Endometrial microvascular endothelial cells (primary cell): ENCODE results near the gene CTSD. TPM values are rescaled to one million over a fixed set of nuclear protein-coding genes. Genes with fewer than 3 reads are reported as not detected.
"Not testable (repeated sequence)": the region's sequence is repeated elsewhere in the genome, so short reads cannot be mapped to it uniquely, and the experiment has no call there.

Source experiments
- in situ Hi-C: cut with HindIII; loops from 2 replicates; pipeline ENCODE4 v1.10.0; 2017; ENCODE audit warnings: low sequenced_read_pairs, low pct_unique_long_range_greater_than_20kb; ENCODE audit errors: inconsistent ontology term
- total RNA-seq: library from RNA; depleted of rRNA; stranded (reverse); fragments of >200 nt; gene quantifications from one replicate; pipeline ENCODE4 v1.2.3, GENCODE V29; 2015; ENCODE audit errors: inconsistent ontology term

CTSD gene
- total RNA-seq: 232 TPM

- in situ Hi-C loops: no loop called here
Measured at GRCh38 chr11:1763796-1764661, at the start of gene CTSD. Gene CTSD, minus strand, starts transcription at chr11:1763927. Its CDS starts 68 bp downstream, at chr11:1763859.

GRCh38 chr11:1813356-1813755 is 49.6 kb upstream of the CTSD start:
- in situ Hi-C loops: not testable (repeated sequence)

- in situ Hi-C loops: no loop called here
Measured at GRCh38 chr11:1812801-1813200, 49.1 kb upstream of the CTSD start.

GRCh38 chr11:1812274-1812673 is 48.5 kb upstream of the CTSD start:
- in situ Hi-C loops: no loop called here

GRCh38 chr11:1810761-1811160 is 47.0 kb upstream of the CTSD start:
- in situ Hi-C loops: no loop called here

GRCh38 chr11:1807264-1807995 is 43.7 kb upstream of the CTSD start:
- in situ Hi-C loops: no loop called here

GRCh38 chr11:1805525-1805924 is 41.8 kb upstream of the CTSD start:
- in situ Hi-C loops: no loop called here

- in situ Hi-C loops: not testable (repeated sequence)
Measured at GRCh38 chr11:1803835-1804519, 40.2 kb upstream of the CTSD start.

- in situ Hi-C loops: no loop called here
Measured at GRCh38 chr11:1803246-1803645, 39.5 kb upstream of the CTSD start.

- in situ Hi-C loops: no loop called here
Measured at GRCh38 chr11:1797391-1798125, 33.8 kb upstream of the CTSD start.

- in situ Hi-C loops: no loop called here
Measured at GRCh38 chr11:1796413-1797011, 32.8 kb upstream of the CTSD start.

GRCh38 chr11:1793081-1793480 is 29.4 kb upstream of the CTSD start:
- in situ Hi-C loops: no loop called here

GRCh38 chr11:1792461-1792860 is 28.7 kb upstream of the CTSD start:
- in situ Hi-C loops: no loop called here

GRCh38 chr11:1791912-1792311 is 28.2 kb upstream of the CTSD start:
- in situ Hi-C loops: no loop called here

- in situ Hi-C loops: no loop called here
Measured at GRCh38 chr11:1786466-1786865, 22.7 kb upstream of the CTSD start.

- in situ Hi-C loops: no loop called here
Measured at GRCh38 chr11:1785749-1786413, 22.2 kb upstream of the CTSD start.

GRCh38 chr11:1784761-1785650 is 21.3 kb upstream of the CTSD start:
- in situ Hi-C loops: no loop called here
